Kasumi-1 (cell line): Measurements from ENCODE around the gene HSPB2.

Source experiments
- DNase-seq, 2 experiments: peaks; one replicate each; lab custom pipeline; 2025; lab: John Stamatoyannopoulos, UW

Gene HSPB2

GRCh38 chr11:111938687-111939160, 26.2 kb downstream of the HSPB2 start:
- DNase-seq: peak; percentile 90 to 92

- no peak for DNase-seq
Observed at GRCh38 chr11:111939836-111940604, 27.5 kb downstream of the HSPB2 start.

GRCh38 chr11:111941963-111942362, 29.4 kb downstream of the HSPB2 start:
- DNase-seq: no peak

- no peak for DNase-seq
Observed at GRCh38 chr11:111942829-111943228, 30.3 kb downstream of the HSPB2 start.

GRCh38 chr11:111944139-111944538, 31.6 kb downstream of the HSPB2 start:
- DNase-seq: peak in 1 of 2 experiments; percentile 27

- no peak for DNase-seq
Observed at GRCh38 chr11:111944651-111945051, 32.1 kb downstream of the HSPB2 start.

- no peak for DNase-seq
Observed at GRCh38 chr11:111945198-111945597, 32.7 kb downstream of the HSPB2 start.

GRCh38 chr11:111946499-111946898, 34.0 kb downstream of the HSPB2 start:
- DNase-seq: no peak

- no peak for DNase-seq
Observed at GRCh38 chr11:111947143-111947542, 34.6 kb downstream of the HSPB2 start.

- DNase-seq: no peak
Observed at GRCh38 chr11:111949519-111950426, 37.2 kb downstream of the HSPB2 start.

- DNase-seq: no peak
Observed at GRCh38 chr11:111951565-111951964, 39.0 kb downstream of the HSPB2 start.

GRCh38 chr11:111954154-111954553, 41.6 kb downstream of the HSPB2 start:
- no peak for DNase-seq

- no peak for DNase-seq
Observed at GRCh38 chr11:111957663-111958444, 45.3 kb downstream of the HSPB2 start.

- DNase-seq: no peak
Observed at GRCh38 chr11:111960916-111961315, 48.4 kb downstream of the HSPB2 start.

GRCh38 chr11:111961389-111962300, 49.1 kb downstream of the HSPB2 start:
- no peak for DNase-seq
